AG04450 (cell line): ENCODE data around the gene PPDPF. TPM values are rescaled to one million over a fixed set of nuclear protein-coding genes. Genes with fewer than 3 reads are reported as not detected.

ENCODE experiments used
- CTCF ChIA-PET: fragments of 300-600, 350-600 bp; formaldehyde crosslinking; extraction: SDS; loops from one replicate; lab custom pipeline; 2022; ENCODE audit warnings: antibody characterized with exemption, inconsistent platforms; lab: Charles Lee
- POLR2A ChIA-PET: fragments of 350-600 bp; formaldehyde crosslinking; extraction: SDS; loops from one replicate; lab custom pipeline; 2021; ENCODE audit warnings: antibody characterized with exemption, inconsistent platforms; lab: Yijun Ruan, JAX
- DNase-seq: peaks from one replicate; pipeline ENCODE4 v3.0.0-alpha.2; 2011; ENCODE audit warnings: low read depth, low spot score
- H3K27ac ChIP-seq: one replicate; pipeline ENCODE4 v1.5.1; 2012; ENCODE audit warnings: low read depth, low read length, control low read depth
- H3K27me3 ChIP-seq: one replicate; pipeline ENCODE4 v1.6.0; 2012; ENCODE audit warnings: low read length; ENCODE audit not compliant: control insufficient read depth, insufficient read depth
- H3K4me3 ChIP-seq: 2 replicates; pipeline ENCODE4 v1.5.1; 2011; ENCODE audit warnings: mild to moderate bottlenecking, low read depth, low read length, control low read depth
- H3K9me3 ChIP-seq: 2 replicates; pipeline ENCODE4 v1.5.1; 2012; ENCODE audit warnings: low read length; ENCODE audit not compliant: control insufficient read depth, insufficient read depth
- polyA plus RNA-seq: library from polyadenylated mRNA; depleted of rRNA; stranded (reverse); fragments of >200 nt; gene quantifications from 2 replicates; pipeline ENCODE4 v1.2.3, GENCODE V29; 2011
- TF ChIP-seq, protein P1 (sequence below): IDR thresholded peaks from 2 replicates; pipeline ENCODE4 v1.5.1; 2011; ENCODE audit warnings: low read depth, low read length, control low read depth, inconsistent platforms

The PPDPF gene
- polyA plus RNA-seq, 1 experiment, result 13.5 TPM

DNA sequence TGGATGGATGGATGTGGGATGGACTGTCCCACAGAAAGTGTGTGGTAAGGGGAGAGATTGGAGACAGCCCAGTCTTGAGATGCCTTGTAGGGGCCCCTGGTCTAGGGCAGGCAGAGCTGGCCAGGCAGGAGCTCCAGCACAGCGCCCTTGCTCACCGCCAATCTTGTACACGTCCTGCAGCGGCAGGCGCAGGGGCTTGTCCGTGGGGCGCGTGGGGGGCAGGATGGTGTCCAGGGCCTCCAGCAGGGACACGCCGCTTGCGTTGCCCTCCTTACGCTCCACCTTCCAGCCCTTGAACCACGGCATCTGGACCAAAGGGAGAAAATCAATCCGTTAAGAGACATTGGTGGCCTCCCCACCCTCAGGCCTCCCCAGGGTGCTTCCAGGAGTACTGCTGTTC lies 27.6 kb upstream of the PPDPF start:
- Histone ChIP-seq H3K4me3 (no peak overlapping the region), H3K27me3 (peaks cover 21% of the 10 kb centered on the region), H3K27ac (no peak overlapping the region), H3K9me3 (no peaks in the 10 kb centered on the region; the same call in 1 of the 2 replicates)
- DNase-seq, result no peak
- TF ChIP-seq, protein P1, sequence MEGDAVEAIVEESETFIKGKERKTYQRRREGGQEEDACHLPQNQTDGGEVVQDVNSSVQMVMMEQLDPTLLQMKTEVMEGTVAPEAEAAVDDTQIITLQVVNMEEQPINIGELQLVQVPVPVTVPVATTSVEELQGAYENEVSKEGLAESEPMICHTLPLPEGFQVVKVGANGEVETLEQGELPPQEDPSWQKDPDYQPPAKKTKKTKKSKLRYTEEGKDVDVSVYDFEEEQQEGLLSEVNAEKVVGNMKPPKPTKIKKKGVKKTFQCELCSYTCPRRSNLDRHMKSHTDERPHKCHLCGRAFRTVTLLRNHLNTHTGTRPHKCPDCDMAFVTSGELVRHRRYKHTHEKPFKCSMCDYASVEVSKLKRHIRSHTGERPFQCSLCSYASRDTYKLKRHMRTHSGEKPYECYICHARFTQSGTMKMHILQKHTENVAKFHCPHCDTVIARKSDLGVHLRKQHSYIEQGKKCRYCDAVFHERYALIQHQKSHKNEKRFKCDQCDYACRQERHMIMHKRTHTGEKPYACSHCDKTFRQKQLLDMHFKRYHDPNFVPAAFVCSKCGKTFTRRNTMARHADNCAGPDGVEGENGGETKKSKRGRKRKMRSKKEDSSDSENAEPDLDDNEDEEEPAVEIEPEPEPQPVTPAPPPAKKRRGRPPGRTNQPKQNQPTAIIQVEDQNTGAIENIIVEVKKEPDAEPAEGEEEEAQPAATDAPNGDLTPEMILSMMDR, result no peak
- CTCF ChIA-PET, result no interaction called here
- POLR2A ChIA-PET, result interaction anchor here (0.6 kb wide), 1 partner anchor 147 kb away, joined by 3 read pairs; no protein-coding TSS in a partner anchor

DNA sequence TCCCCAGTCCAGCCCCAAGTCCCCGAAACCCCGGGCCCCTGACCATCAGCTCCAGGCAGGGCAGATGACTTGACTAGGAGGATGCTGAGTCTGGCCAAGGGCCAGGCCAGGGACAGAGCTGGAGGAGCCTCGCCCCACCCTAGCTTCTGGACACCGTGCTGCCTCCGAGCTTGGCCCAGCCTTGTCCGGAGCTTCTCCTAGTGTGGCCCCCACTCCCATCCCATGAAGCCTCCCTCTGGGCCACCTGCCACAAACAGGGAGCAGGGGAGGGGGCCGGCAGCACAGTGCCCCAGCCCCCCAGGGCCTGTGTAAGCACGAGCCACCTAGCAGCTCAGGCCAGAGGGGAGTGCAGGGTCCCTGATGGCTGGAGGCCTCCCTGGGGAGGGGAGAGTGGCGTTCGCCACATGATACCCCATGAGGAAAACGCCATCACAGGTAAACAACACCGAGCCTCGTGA lies 27.0 kb upstream of the PPDPF start:
- ChIA-PET POLR2A (interaction anchor here (0.6 kb wide), 2 partner anchors 18 to 146 kb away, joined by 3 to 5 read pairs; no protein-coding TSS in a partner anchor), CTCF (no interaction called here)
- DNase-seq, result no peak

DNA sequence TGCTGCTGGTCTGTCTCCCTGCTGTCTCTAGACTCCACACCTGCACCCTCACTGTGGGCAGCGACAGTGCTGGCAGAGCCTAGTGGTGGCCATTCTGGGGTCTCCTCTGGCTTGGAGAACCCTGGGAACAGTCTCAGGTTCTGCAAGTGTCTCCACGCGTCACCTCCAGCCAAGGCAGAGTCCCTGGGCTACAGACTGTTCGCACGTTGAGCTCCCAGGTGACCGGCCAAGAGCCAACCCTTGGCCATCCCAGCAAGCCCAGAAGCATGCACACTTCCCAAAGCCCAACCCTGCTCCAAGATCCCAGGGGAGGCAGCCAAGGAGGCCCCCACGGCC lies 26.5 kb upstream of the PPDPF start:
- peaks cover 21% of the 10 kb centered on the region for H3K27me3 ChIP-seq
- H3K9me3 ChIP-seq, result no peaks in the 10 kb centered on the region; the same call in 1 of the 2 replicates
- TF ChIP-seq, protein P1, result no peak
- CTCF ChIA-PET, result no interaction called here
- POLR2A ChIA-PET, result interaction anchor here (0.6 kb wide), 1 partner anchor 17 kb away, joined by 5 read pairs; no protein-coding TSS in a partner anchor
- H3K4me3 ChIP-seq, result no peak overlapping the region
- DNase-seq, result no peak
- no peak overlapping the region for H3K27ac ChIP-seq

More for the DNA sequence above, 27.0 kb upstream of the PPDPF start:
- TF ChIP-seq, protein P1, result no peak
- Histone ChIP-seq H3K4me3 (no peak overlapping the region), H3K27me3 (peaks cover 25% of the 10 kb centered on the region), H3K9me3 (no peaks in the 10 kb centered on the region; the same call in 1 of the 2 replicates), H3K27ac (no peak overlapping the region)

DNA sequence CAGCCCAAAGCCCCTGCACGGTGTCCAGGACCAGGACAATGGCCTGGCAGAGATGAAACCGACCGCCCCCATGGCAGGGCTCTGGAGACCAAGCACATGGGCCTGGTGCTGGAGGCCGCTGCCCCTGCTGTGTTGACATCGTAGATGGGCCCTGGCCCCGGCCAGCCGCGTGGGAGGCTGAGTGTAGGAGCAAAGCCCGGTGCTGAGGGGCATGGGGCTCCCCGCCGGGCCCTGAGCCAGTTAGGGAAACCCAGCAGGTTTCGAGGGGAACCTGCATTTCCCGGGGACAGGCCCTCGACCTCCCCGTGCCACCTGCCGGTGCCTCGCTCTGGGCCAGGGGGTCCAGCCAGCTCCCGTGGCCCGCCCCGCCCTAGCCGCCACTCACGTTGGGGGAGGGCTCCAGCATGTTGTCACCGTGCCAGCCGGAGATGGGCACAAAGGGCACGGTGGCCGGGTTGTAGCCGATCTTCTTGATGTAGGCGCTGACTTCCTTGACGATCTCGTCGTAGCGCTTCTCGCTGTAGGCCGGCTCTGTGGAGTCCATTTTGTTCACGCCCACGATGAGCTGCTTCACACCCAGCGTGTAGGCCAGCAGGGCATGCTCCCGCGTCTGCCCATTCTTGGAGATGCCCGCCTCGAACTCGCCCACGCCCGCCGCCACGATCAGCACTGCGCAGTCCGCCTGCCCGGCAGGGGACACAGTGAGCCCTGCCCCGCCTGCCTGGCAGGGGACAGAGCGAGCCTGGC lies 26.0 kb upstream of the PPDPF start:
- peak overlapping the region; percentile 21 for H3K27ac ChIP-seq
- POLR2A ChIA-PET, result no interaction called here
- no peak for DNase-seq
- H3K27me3 ChIP-seq, result peaks cover 21% of the 10 kb centered on the region
- TF ChIP-seq, protein P1, result no peak
- no peak overlapping the region for H3K4me3 ChIP-seq
- CTCF ChIA-PET, result no interaction called here
- H3K9me3 ChIP-seq, result no peaks in the 10 kb centered on the region; the same call in 1 of the 2 replicates

DNA sequence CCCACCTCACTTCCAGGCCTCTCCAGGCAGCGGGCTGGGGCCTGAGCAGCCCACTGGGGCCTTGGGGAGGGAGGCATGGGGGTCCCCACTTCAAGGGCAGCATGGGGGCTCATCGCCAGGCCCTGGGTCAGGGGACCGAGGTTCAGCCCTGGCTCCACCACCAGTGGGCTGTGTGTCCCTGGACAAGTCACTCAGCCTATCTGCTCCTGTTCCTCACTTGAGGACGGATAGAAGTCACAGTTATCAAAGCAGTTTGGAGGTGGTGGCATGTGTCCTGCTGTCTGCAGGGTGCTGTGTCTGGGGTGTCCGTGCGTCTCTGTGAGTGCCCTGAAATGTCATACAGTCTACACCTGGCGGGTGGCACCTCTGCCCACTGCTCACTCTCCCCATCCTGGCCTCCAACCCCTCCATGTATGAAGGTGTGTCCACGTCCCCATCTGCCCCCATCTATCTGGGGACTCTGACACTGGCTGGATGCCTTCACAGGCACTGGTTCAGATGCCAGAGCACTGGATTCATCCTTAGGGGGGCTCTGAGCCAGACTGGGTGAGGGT lies 25.3 kb upstream of the PPDPF start:
- TF ChIP-seq, protein P1, result no peak
- Histone ChIP-seq H3K9me3 (no peaks in the 10 kb centered on the region; the same call in 1 of the 2 replicates), H3K27ac (no peak overlapping the region), H3K27me3 (peaks cover 26% of the 10 kb centered on the region), H3K4me3 (no peak overlapping the region)
- DNase-seq, result no peak
- ChIA-PET CTCF (interaction anchor here (0.6 to 2.2 kb wide), 4 partner anchors 13 to 106 kb away, joined by 3 to 11 read pairs (median 4); no protein-coding TSS in a partner anchor), POLR2A (no interaction called here)
